A549 (cell line): ENCODE data around the gene ATAD3A. TPM values are rescaled to one million over a fixed set of nuclear protein-coding genes. Genes with fewer than 3 reads are reported as not detected.
A peak's percentile ranks its signal among the peaks of the same experiment; 100 is the strongest.

Experiments used
- ATAC-seq, 2 experiments: fragments of 200-7000 bp in 1 of 2; fragments of >200 bp in 1 of 2; cut with Nextera tagmentation in 1 of 2; cut with Tn5 transposase in 1 of 2; 3 replicates each; pipeline versions ENCODE4 v1.8.0 to v1.9.1; 2018 to 2020; ENCODE audit warnings: mild to moderate bottlenecking in 1 of 2, moderate library complexity in 1 of 2
- CTCF ChIA-PET: fragments of 300-600 bp; sonication (Branson Sonifier 250); formaldehyde crosslinking; extraction: SDS; loops from one replicate; lab custom pipeline; 2021; ENCODE audit warnings: antibody characterized with exemption, inconsistent platforms; lab: Yijun Ruan, JAX
- POLR2A ChIA-PET: fragments of 350-600 bp; formaldehyde crosslinking; extraction: SDS; loops from one replicate; lab custom pipeline; 2021; ENCODE audit warnings: antibody characterized with exemption, inconsistent platforms; lab: Yijun Ruan, JAX
- DNase-seq, 2 experiments: peaks; one replicate each; pipeline versions ENCODE4 v3.0.0 to v3.0.0-alpha.2; 2011 to 2016; ENCODE audit warnings: low read depth in 1 of 2, low spot score in 1 of 2
- FAIRE-seq: peaks from 2 replicates; lab custom pipeline; 2011; peaks lifted over from hg19 to GRCh38; lab: Jason Lieb, UNC
- H3K27ac ChIP-seq, 2 experiments: fragments of >200 bp; sonication (Bioruptor Twin); formaldehyde crosslinking; 3 replicates each; pipeline ENCODE4 v1.5.1; 2016 to 2017
- H3K4me1 ChIP-seq: fragments of >200 bp; sonication (Bioruptor Twin); formaldehyde crosslinking; 3 replicates; pipeline ENCODE4 v1.6.1; 2016
- H3K4me2 ChIP-seq: fragments of >200 bp; sonication (Bioruptor Twin); formaldehyde crosslinking; 3 replicates; pipeline ENCODE4 v1.6.1; 2016
- H3K4me3 ChIP-seq: fragments of >200 bp; sonication (Bioruptor Twin); formaldehyde crosslinking; 3 replicates; pipeline ENCODE4 v1.5.1; 2016
- H3K9me3 ChIP-seq: fragments of >200 bp; sonication (Bioruptor Twin); formaldehyde crosslinking; 3 replicates; pipeline ENCODE4 v1.6.1; 2016
- ATOH8 ChIP-seq: fragments of 250-450 bp; sonication (Bioruptor Pico); IDR thresholded peaks from 2 replicates; pipeline ENCODE4 v1.5.0; 2020; ENCODE audit warnings: low read depth, mild to moderate bottlenecking, moderate library complexity
- CBX2 ChIP-seq: fragments of 200-600 bp; sonication (generic); IDR thresholded peaks from 2 replicates; pipeline ENCODE4 v1.6.1; 2016; ENCODE audit warnings: low read depth, mild to moderate bottlenecking, borderline replicate concordance
- CEBPB ChIP-seq, 2 experiments: fragments of >200 bp in 1 of 2; sonication (Bioruptor Twin) in 1 of 2; formaldehyde crosslinking in 1 of 2; IDR thresholded peaks; 2 replicates each; pipeline ENCODE4 v1.6.1; 2012 to 2016
- CHD2 ChIP-seq: fragments of 150-350 bp; IDR thresholded peaks from 2 replicates; pipeline ENCODE4 v1.6.1; 2014; ENCODE audit warnings: low read length; ENCODE audit not compliant: partially characterized antibody
- CTCF ChIP-seq: fragments of >200 bp; sonication (Bioruptor Twin); formaldehyde crosslinking; IDR thresholded peaks from 3 replicates; pipeline ENCODE4 v1.5.1; 2016
- E2F6 ChIP-seq: IDR thresholded peaks from 2 replicates; pipeline ENCODE4 v1.6.1; 2012; ENCODE audit warnings: low read depth, borderline replicate concordance
- EHF ChIP-seq: fragments of 250-450 bp; sonication (Bioruptor Pico); IDR thresholded peaks from 2 replicates; pipeline ENCODE4 v1.5.0; 2020; ENCODE audit warnings: mild to moderate bottlenecking
- EHMT2 ChIP-seq: fragments of 200-600 bp; sonication (generic); IDR thresholded peaks from 2 replicates; pipeline ENCODE4 v1.6.1; 2016; ENCODE audit warnings: antibody characterized with exemption, low read depth, mild to moderate bottlenecking, moderate library complexity
- ELK1 ChIP-seq: fragments of 150-350 bp; IDR thresholded peaks from 2 replicates; pipeline ENCODE4 v1.6.1; 2014; ENCODE audit warnings: low read depth, mild to moderate bottlenecking, low read length
- EP300 ChIP-seq, 2 experiments: fragments of >200 bp; sonication (Bioruptor Twin); formaldehyde crosslinking; IDR thresholded peaks; 2 replicates in 1 of 2; 3 replicates in 1 of 2; pipeline ENCODE4 v1.6.1; 2016 to 2017
- ESRRA ChIP-seq: fragments of 150-350 bp; IDR thresholded peaks from 2 replicates; pipeline ENCODE4 v1.6.1; 2014; ENCODE audit warnings: mild to moderate bottlenecking, low read length, borderline replicate concordance
- FOSB ChIP-seq: fragments of 250-450 bp; sonication (Bioruptor Pico); IDR thresholded peaks from 2 replicates; pipeline ENCODE4 v1.5.0; 2020; ENCODE audit warnings: mild to moderate bottlenecking, moderate library complexity
- GATA3 ChIP-seq: IDR thresholded peaks from 2 replicates; pipeline ENCODE4 v1.6.1; 2012; ENCODE audit warnings: borderline replicate concordance
- HDAC2 ChIP-seq: fragments of 200-600 bp; sonication (generic); IDR thresholded peaks from 2 replicates; pipeline ENCODE4 v1.6.1; 2016
- HOXA7 ChIP-seq: fragments of 250-450 bp; sonication (Bioruptor Pico); IDR thresholded peaks from 2 replicates; pipeline ENCODE4 v1.5.0; 2020; ENCODE audit warnings: mild to moderate bottlenecking, moderate library complexity
- HOXB5 ChIP-seq: fragments of 250-450 bp; sonication (Bioruptor Pico); IDR thresholded peaks from 2 replicates; pipeline ENCODE4 v1.5.0; 2020; ENCODE audit warnings: mild to moderate bottlenecking, moderate library complexity
- JUNB ChIP-seq: fragments of >200 bp; sonication (Bioruptor Twin); formaldehyde crosslinking; IDR thresholded peaks from 2 replicates; pipeline ENCODE4 v1.6.1; 2016
- KDM5A ChIP-seq: fragments of 200-600 bp; sonication (generic); IDR thresholded peaks from 2 replicates; pipeline ENCODE4 v1.6.1; 2016; ENCODE audit warnings: antibody characterized with exemption, mild to moderate bottlenecking
- MAZ ChIP-seq: fragments of 150-350 bp; IDR thresholded peaks from 2 replicates; pipeline ENCODE4 v1.6.1; 2014; ENCODE audit warnings: antibody characterized with exemption, low read depth, low read length, borderline replicate concordance
- MYC ChIP-seq: IDR thresholded peaks from 2 replicates; pipeline ENCODE4 v1.6.1; 2012; ENCODE audit warnings: mild to moderate bottlenecking, inconsistent platforms, low read length, improper control_type of control experiment, borderline replicate concordance
- NFE2L2 ChIP-seq: fragments of 150-350 bp; conservative IDR thresholded peaks from 2 replicates; pipeline ENCODE4 v1.6.1; 2014; ENCODE audit warnings: low read length
- NR3C1 ChIP-seq: fragments of >200 bp; sonication (Bioruptor Twin); formaldehyde crosslinking; IDR thresholded peaks from 3 replicates; pipeline ENCODE4 v1.6.1; 2017
- POLR2AphosphoS2 ChIP-seq: conservative IDR thresholded peaks from 2 replicates; pipeline ENCODE4 v1.6.1; 2012; ENCODE audit warnings: low read length, improper control_type of control experiment, inconsistent platforms
- RAD21 ChIP-seq, 2 experiments: fragments of >200 bp in 1 of 2; sonication (Bioruptor Twin) in 1 of 2; formaldehyde crosslinking in 1 of 2; IDR thresholded peaks in 1 of 2; conservative IDR thresholded peaks in 1 of 2; 2 replicates in 1 of 2; 3 replicates in 1 of 2; pipeline ENCODE4 v1.6.1; 2012 to 2018; ENCODE audit warnings: inconsistent platforms in 1 of 2
- RARB ChIP-seq: fragments of 250-450 bp; sonication (Bioruptor Pico); IDR thresholded peaks from 2 replicates; pipeline ENCODE4 v1.8.0; 2021; ENCODE audit warnings: mild to moderate bottlenecking, moderate library complexity
- RNF2 ChIP-seq: fragments of 200-600 bp; sonication (generic); IDR thresholded peaks from 2 replicates; pipeline ENCODE4 v1.6.1; 2016; ENCODE audit warnings: low read depth, mild to moderate bottlenecking, antibody characterized with exemption, moderate library complexity, borderline replicate concordance
- SMC3 ChIP-seq: fragments of >200 bp; sonication (Bioruptor Twin); formaldehyde crosslinking; IDR thresholded peaks from 3 replicates; pipeline ENCODE4 v1.6.1; 2018; ENCODE audit warnings: inconsistent platforms
- SREBF2 ChIP-seq: fragments of 450-650 bp; IDR thresholded peaks from 2 replicates; pipeline ENCODE4 v1.6.1; 2014; ENCODE audit warnings: mild to moderate bottlenecking, moderate library complexity
- TFCP2L1 ChIP-seq: fragments of 250-450 bp; sonication (Bioruptor Pico); IDR thresholded peaks from 2 replicates; pipeline ENCODE4 v1.5.0; 2021; ENCODE audit warnings: mild to moderate bottlenecking
- ZC3H11A ChIP-seq: fragments of 450-650 bp; IDR thresholded peaks from 2 replicates; pipeline ENCODE4 v1.6.1; 2014; ENCODE audit warnings: antibody characterized with exemption, mild to moderate bottlenecking
- ZFP36 ChIP-seq: fragments of 450-650 bp; IDR thresholded peaks from 2 replicates; pipeline ENCODE4 v1.6.1; 2014; ENCODE audit warnings: borderline replicate concordance; ENCODE audit not compliant: partially characterized antibody
- ZNF302 ChIP-seq: fragments of 250-450 bp; sonication (Bioruptor Pico); IDR thresholded peaks from 2 replicates; pipeline ENCODE4 v1.9.0; 2021; ENCODE audit warnings: inconsistent platforms, mild to moderate bottlenecking, moderate library complexity
- ZSCAN20 ChIP-seq: fragments of 250-450 bp; sonication (Bioruptor Pico); IDR thresholded peaks from 2 replicates; pipeline ENCODE4 v1.8.0; 2022; ENCODE audit warnings: mild to moderate bottlenecking, moderate library complexity
- WGBS: methylation state at CpG from one replicate; pipeline ENCODE4 v1.1.6; 2017; ENCODE audit errors: missing lambda C conversion rate; 5-methylcytosine and 5-hydroxymethylcytosine counted together
- polyA minus RNA-seq: library from RNA; depleted of rRNA, polyadenylated mRNA; stranded (reverse); fragments of >200 nt; gene quantifications from 2 replicates; pipeline ENCODE4 v1.2.3, GENCODE V29; 2011; rRNA and poly(A)+ RNA removed
- polyA plus RNA-seq, 4 experiments: library from polyadenylated mRNA; depleted of rRNA in 3 of 4; stranded (reverse); fragments of >200 nt; fragmentation: RNase III in 1 of 4; extraction: RNeasy Plus Mini Kit Qiagen cat#74134 plus additional on column Dnase treatment in 1 of 4; gene quantifications; 2 replicates in 3 of 4; 3 replicates in 1 of 4; pipeline ENCODE4 v1.2.3, GENCODE V29; 2011 to 2017
- TF ChIP-seq, protein P1 (sequence below): fragments of 250-450 bp; sonication (Bioruptor Pico); IDR thresholded peaks from 2 replicates; pipeline ENCODE4 v1.5.0; 2021; ENCODE audit warnings: mild to moderate bottlenecking, moderate library complexity, borderline replicate concordance
- TF ChIP-seq, protein P2 (sequence below): fragments of >200 bp; sonication (Bioruptor Twin); formaldehyde crosslinking; IDR thresholded peaks from 2 replicates; pipeline ENCODE4 v1.6.1; 2016

Gene ATAD3A
- 6.6 and 10.9 TPM in 2 replicates for polyA plus RNA-seq (2011; rRNA removed)
- 37.2 and 44.0 TPM in 2 replicates for polyA plus RNA-seq (2012; cell fraction: cytosol; rRNA removed)
- 58.1 and 78.3 TPM in 2 replicates for polyA plus RNA-seq (2012; cell fraction: nucleus; rRNA removed)
- 25.1 to 29.1 TPM (median 27.2 TPM) in 3 replicates for polyA plus RNA-seq (2017; fragmentation: RNase III; extraction: RNeasy Plus Mini Kit Qiagen cat#74134 plus additional on column Dnase treatment)
- 6.2 and 10.8 TPM in 2 replicates for polyA minus RNA-seq

DNA sequence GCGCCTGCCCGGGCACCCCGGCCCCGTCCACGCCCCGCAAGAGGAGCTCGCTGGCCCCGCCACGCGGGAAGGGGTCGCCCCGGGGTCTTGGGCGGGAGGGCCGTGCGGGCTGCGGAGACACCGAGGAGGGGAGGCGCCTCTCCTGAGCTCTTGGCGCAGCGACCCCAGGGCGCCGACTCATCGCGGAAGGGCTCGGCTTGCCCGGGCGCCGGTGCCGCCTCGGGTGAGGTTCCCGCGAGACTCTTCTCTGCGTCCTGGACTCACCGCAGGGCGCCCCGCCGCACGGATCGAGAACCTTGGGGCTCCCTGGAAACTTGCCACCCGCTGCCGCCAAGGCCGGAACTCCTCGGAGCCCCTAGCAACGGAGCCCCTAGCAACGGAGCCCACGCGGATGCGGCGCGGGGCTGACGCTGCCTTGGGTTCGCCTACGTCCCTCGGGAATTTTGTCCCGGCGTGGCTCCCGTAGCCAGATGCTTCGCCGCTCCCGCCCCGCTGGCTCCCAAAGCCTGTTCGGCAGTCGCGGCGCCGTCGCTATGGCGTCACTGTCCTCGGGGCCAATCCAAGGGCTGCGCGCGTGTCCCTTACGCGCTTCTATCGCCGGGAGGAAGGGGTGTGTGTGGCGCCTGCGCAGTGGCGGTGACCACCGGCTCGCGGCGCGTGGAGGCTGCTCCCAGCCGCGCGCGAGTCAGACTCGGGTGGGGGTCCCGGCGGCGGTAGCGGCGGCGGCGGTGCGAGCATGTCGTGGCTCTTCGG, at the start of gene ATAD3A:
TSS of gene ATAD3A (plus strand) at position 630 of the 753 bp plus-strand sequence. CDS start at position 737, 107 bp downstream.
- FAIRE-seq (no peak), ATAC-seq (peak; percentile 92 to 95), DNase-seq (peak; percentile 81 to 97)
- ChIA-PET POLR2A (no interaction called here), CTCF (interaction anchor here (0.7 kb wide), 1 partner anchor 71 kb away, joined by 3 read pairs; no protein-coding TSS in a partner anchor)
- Histone ChIP-seq H3K27ac (peak within 1 kb of the TSS; percentile 97 to 99), H3K4me1 (0 out of 3 replicates have a peak, but pooled peaks cover 5% of the 10 kb centered on the region), H3K9me3 (no peaks in the 10 kb centered on the region), H3K4me3 (peak within 1 kb of the TSS; percentile 98), H3K4me2 (peak within 1 kb of the TSS; percentile 93)
- 0% methylated on average over 12 of the region's 99 CpGs for WGBS
- no peak for TF ChIP-seq ZNF302 (CRISPR knock-in tag)
- TF ChIP-seq TFCP2L1 = no peak
- TF ChIP-seq CEBPB (IDR thresholded peaks at IDR 0.05) = no peak
- TF ChIP-seq CTCF = no peak
- no peak for TF ChIP-seq EHMT2
- TF ChIP-seq NFE2L2 = no peak
- no peak for TF ChIP-seq NR3C1
- no peak for TF ChIP-seq RAD21 (conservative IDR thresholded peaks at IDR 0.05 in 1 of 2, IDR thresholded peaks at IDR 0.05 in 1 of 2)
- no peak for TF ChIP-seq ESRRA
- no peak for TF ChIP-seq RNF2
- TF ChIP-seq ZC3H11A = no peak
- no peak for TF ChIP-seq HOXB5 (CRISPR knock-in tag)
- no peak for TF ChIP-seq ZFP36
- peak; percentile 20; the same call in 1 of the 2 replicates for TF ChIP-seq MYC
- no peak for TF ChIP-seq POLR2AphosphoS2
- TF ChIP-seq ELK1 = no peak
- no peak for TF ChIP-seq JUNB
- TF ChIP-seq E2F6 = peak; percentile 67
- no peak for TF ChIP-seq GATA3
- no peak for TF ChIP-seq ATOH8
- no peak for TF ChIP-seq RARB (CRISPR knock-in tag)
- TF ChIP-seq, protein P1, sequence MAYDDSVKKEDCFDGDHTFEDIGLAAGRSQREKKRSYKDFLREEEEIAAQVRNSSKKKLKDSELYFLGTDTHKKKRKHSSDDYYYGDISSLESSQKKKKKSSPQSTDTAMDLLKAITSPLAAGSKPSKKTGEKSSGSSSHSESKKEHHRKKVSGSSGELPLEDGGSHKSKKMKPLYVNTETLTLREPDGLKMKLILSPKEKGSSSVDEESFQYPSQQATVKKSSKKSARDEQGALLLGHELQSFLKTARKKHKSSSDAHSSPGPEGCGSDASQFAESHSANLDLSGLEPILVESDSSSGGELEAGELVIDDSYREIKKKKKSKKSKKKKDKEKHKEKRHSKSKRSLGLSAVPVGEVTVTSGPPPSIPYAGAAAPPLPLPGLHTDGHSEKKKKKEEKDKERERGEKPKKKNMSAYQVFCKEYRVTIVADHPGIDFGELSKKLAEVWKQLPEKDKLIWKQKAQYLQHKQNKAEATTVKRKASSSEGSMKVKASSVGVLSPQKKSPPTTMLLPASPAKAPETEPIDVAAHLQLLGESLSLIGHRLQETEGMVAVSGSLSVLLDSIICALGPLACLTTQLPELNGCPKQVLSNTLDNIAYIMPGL = no peak
- no peak for TF ChIP-seq EP300 (IDR thresholded peaks at IDR 0.05)
- no peak for TF ChIP-seq KDM5A
- no peak for TF ChIP-seq CBX2
- TF ChIP-seq HOXA7 = no peak
- peak; percentile 90 for TF ChIP-seq CHD2
- no peak for TF ChIP-seq EHF (CRISPR knock-in tag)
- TF ChIP-seq SREBF2 = no peak
- TF ChIP-seq HDAC2 = no peak
- no peak for TF ChIP-seq ZSCAN20 (CRISPR knock-in tag)
- no peak for TF ChIP-seq SMC3
- TF ChIP-seq FOSB (CRISPR knock-in tag) = no peak
- TF ChIP-seq MAZ = no peak
- TF ChIP-seq, protein P2, sequence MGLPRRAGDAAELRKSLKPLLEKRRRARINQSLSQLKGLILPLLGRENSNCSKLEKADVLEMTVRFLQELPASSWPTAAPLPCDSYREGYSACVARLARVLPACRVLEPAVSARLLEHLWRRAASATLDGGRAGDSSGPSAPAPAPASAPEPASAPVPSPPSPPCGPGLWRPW = no peak
